Activated T-helper 2 cell treated with anti-CD3 and anti-CD28 coated beads, Interferon-gamma antibody, Interleukin-2, Interleukin-4, amounts not matched to agents 10 μg/mL and 5 μg/mL and 100 μg/mL, durations not matched to agents 14 hours and 24 hours and 36 hours (primary cell): Measurements from ENCODE around the gene DOCK4. TPM values are rescaled to one million over a fixed set of nuclear protein-coding genes. Genes with fewer than 3 reads are reported as not detected.

ENCODE experiments used
- DNase-seq: peaks from one replicate; pipeline ENCODE4 v3.0.0; 2021; ENCODE audit warnings: low spot score
- H3K27ac Mint-ChIP-seq: one replicate; pipeline ENCODE4 v1.8.0; 2021; ENCODE audit warnings: mixed read lengths
- H3K27me3 Mint-ChIP-seq: one replicate; pipeline ENCODE4 v1.8.0; 2021; ENCODE audit warnings: low read depth, mixed read lengths
- H3K36me3 Mint-ChIP-seq: one replicate; pipeline ENCODE4 v1.8.0; 2021; ENCODE audit warnings: low read depth, mixed read lengths
- H3K4me1 Mint-ChIP-seq: one replicate; pipeline ENCODE4 v1.8.0; 2021; ENCODE audit warnings: low read depth, mixed read lengths
- H3K4me3 Mint-ChIP-seq: one replicate; pipeline ENCODE4 v1.8.0; 2021; ENCODE audit warnings: low read depth, mild to moderate bottlenecking, moderate library complexity, mixed read lengths
- H3K9me3 Mint-ChIP-seq: one replicate; pipeline ENCODE4 v1.8.0; 2021; ENCODE audit warnings: mixed read lengths
- intact Hi-C: fragments of 100-400 bp; cut with micrococcal nuclease; formaldehyde crosslinking; loops from one replicate; pipeline ENCODE4 v1.15.1; 2023
- total RNA-seq: library from RNA; stranded (reverse); gene quantifications from 2 replicates; pipeline ENCODE4 v1.2.3, GENCODE V29; 2022

The DOCK4 gene
- total RNA-seq, 1 donor from 2014 or later = 0.41 TPM

DNA sequence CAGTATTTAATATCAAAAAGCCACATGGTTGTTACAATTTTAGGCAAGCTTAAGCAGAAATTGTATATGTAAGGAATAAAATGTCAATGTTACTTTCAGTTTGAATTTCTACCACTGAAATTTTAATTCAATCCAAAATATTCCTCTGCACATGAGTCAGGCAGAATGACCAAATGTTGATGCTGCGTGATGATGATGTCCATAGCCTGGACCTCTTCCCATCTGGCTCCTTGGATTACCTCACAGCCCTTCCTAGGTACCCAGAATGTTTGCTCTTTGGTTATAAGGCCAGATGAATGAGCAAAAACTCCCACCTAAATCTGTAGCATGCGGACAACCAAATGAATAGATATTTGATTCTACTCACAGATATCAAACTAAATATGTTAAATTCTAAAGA is 385.6 kb downstream of the DOCK4 start:
- Mint-ChIP-seq H3K9me3 (no peaks in the 10 kb centered on the region), H3K4me1 (no peaks in the 10 kb centered on the region), H3K27me3 (no peaks in the 10 kb centered on the region), H3K27ac (no peak overlapping the region), H3K36me3 (no peaks in the 10 kb centered on the region), H3K4me3 (no peak overlapping the region)
- DNase-seq = no peak
- intact Hi-C loops = no loop called here

DNA sequence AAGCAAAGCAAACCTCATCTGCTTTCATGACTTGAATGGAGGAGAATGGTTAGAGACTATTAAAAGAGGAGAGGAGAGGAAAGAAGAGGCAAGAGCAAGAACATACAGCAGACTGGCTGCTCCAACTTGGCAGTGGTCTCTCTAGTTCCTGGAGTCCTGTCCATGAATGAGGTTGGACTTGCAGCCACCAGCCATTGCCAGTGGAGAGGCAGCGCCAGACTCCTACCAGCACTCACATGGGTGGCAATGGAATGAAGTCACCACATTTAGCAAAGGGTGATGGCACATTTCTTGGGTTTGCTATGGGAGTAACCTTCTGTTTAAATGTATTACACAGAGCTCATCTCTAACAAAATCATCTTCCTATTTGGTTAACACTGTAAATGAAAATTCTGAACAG is 386.1 kb downstream of the DOCK4 start:
- no peaks in the 10 kb centered on the region for H3K9me3 Mint-ChIP-seq
- H3K27ac Mint-ChIP-seq = no peak overlapping the region
- no peak for DNase-seq
- no peaks in the 10 kb centered on the region for H3K27me3 Mint-ChIP-seq
- no peak overlapping the region for H3K4me3 Mint-ChIP-seq
- intact Hi-C loops = no loop called here
- no peaks in the 10 kb centered on the region for H3K36me3 Mint-ChIP-seq
- H3K4me1 Mint-ChIP-seq = no peaks in the 10 kb centered on the region

DNA sequence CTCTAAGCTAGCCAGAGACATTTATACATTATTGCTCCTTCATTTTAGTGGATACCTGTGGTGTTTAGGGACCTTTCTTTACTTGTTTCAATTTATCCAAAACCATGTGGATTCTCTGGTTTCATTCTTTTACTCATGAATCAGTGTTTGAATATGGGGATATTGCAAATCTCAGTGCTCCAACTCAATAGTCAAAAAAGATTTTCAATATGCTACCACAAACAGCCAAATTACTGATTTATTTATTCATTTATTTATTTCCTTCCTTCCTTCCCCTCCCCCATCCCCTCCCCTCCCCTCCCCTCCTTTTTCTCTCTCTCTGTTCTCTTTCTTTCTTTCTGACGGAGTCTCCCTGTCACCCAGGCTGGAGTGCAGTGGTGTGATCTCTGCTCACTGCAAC is 390.8 kb downstream of the DOCK4 start:
- intact Hi-C loops = no loop called here
- H3K4me3 Mint-ChIP-seq = no peak overlapping the region
- H3K9me3 Mint-ChIP-seq = no peaks in the 10 kb centered on the region
- no peak for DNase-seq
- no peak overlapping the region for H3K27ac Mint-ChIP-seq
- H3K36me3 Mint-ChIP-seq = no peaks in the 10 kb centered on the region
- no peaks in the 10 kb centered on the region for H3K27me3 Mint-ChIP-seq
- no peaks in the 10 kb centered on the region for H3K4me1 Mint-ChIP-seq

DNA sequence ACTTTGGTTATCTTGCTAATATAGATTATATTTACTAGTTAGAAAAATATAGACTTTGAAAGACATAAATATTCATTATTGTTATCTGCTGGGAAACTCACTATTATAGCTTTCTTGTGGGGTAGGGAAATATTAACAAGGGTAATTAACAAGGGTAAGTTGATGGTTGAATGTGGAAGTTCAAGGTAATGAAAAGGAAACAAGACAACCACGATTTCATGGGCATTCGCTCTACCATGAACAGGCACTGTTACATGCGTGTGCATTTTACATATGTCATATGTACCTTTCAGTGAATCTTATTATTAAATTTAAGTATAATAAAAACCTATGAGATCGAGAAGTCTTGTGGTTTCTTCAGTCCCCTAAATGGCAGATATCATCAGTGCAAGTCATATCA is 392.9 kb downstream of the DOCK4 start:
- intact Hi-C loops = no loop called here
- no peaks in the 10 kb centered on the region for H3K27me3 Mint-ChIP-seq
- H3K4me1 Mint-ChIP-seq = no peaks in the 10 kb centered on the region

DNA sequence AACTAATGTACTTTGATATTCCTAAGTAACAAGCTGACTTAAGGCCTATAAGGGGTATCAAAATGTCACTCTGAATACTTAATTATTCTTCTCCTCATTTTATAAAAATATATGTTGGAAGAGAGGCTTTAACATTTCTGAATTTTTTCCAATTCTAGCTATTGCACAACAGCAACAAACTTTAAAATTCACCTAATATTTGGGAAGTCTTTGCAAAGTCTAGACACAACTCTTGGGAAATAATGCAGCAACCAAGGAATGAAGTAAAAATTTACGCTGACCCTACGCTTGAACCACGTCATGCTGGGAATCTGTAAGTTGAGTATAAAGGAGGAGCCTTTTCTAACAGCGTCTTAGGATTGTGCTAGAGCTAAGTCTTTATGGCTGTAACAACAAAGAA is 400.0 kb downstream of the DOCK4 start:
- no peaks in the 10 kb centered on the region for H3K27me3 Mint-ChIP-seq
- no peaks in the 10 kb centered on the region for H3K36me3 Mint-ChIP-seq
- H3K27ac Mint-ChIP-seq = no peak overlapping the region
- no peak overlapping the region for H3K4me3 Mint-ChIP-seq
- intact Hi-C loops = no loop called here
- peaks cover 6% of the 10 kb centered on the region for H3K9me3 Mint-ChIP-seq
- no peaks in the 10 kb centered on the region for H3K4me1 Mint-ChIP-seq
- no peak for DNase-seq

More for the DNA sequence above, 392.9 kb downstream of the DOCK4 start:
- no peak overlapping the region for H3K4me3 Mint-ChIP-seq
- H3K36me3 Mint-ChIP-seq = no peaks in the 10 kb centered on the region
- H3K9me3 Mint-ChIP-seq = no peaks in the 10 kb centered on the region
- no peak for DNase-seq
- no peak overlapping the region for H3K27ac Mint-ChIP-seq

DNA sequence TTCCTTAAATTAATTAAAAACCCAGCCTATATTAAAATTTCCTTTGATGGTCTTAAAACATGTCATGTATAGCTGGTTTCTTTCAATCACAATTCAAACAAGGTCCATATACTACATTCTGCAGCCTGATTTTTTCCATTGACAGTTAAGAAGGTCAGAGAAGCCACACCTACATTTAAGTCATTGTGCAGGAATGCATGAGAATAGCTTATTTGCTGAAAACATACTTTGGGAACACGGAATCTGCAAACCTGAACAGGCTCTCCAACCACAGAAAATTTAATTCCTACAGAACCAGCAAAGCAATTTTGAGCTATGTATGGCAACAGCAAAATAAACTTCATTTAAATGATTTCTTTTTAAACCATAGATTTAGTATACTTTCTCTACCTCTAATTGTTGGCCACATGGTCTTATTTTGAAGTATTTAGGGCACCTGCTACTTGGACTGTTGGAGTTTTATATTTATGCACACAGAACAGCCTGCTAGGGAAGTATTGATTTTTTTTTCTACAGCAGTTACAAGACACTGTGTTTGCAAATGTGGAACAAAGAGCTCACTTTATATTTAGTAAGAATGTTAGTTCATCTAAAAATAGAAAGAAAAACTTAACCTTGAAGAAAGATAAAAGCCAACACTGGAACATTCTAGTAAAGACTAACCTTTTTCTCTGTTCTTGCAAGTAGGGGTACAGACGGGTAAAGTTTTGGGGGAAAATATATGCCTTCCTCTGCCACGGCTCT is 403.0 kb downstream of the DOCK4 start:
- DNase-seq = no peak
- Mint-ChIP-seq H3K4me1 (no peaks in the 10 kb centered on the region), H3K4me3 (no peak overlapping the region), H3K27me3 (no peaks in the 10 kb centered on the region), H3K9me3 (peaks cover 26% of the 10 kb centered on the region), H3K36me3 (no peaks in the 10 kb centered on the region), H3K27ac (no peak overlapping the region)
- intact Hi-C loops = no loop called here

DNA sequence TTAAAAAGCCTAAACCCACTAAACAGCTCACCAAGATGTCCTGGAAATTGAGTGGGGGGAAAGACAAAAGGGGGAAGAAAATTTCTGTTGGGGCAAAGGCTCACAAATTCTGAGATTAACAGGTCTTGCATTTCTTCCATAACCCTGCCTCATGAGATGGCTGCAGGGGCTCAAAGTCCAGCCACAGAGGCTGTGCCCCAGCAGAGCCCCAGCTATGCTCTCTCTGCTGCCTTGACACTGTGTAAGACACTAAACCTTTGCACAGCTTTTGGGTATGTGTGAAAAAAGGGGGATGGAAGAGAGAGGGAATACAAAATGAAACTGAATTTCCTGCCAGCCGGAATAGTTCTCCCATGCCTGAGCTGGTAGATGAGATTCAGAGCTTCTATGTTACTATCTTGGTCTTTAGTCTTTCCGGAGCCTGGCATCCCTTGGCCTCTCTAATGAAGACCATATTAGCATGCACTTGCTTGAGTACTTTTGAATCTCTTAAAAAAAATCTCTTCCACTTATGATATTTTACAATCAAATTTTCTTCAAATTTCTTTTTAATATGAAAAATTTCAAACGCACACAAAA is 403.9 kb downstream of the DOCK4 start:
- H3K4me3 Mint-ChIP-seq = no peak overlapping the region
- DNase-seq = no peak
- H3K36me3 Mint-ChIP-seq = no peaks in the 10 kb centered on the region
- intact Hi-C loops = no loop called here
- no peak overlapping the region for H3K27ac Mint-ChIP-seq
- peaks cover 32% of the 10 kb centered on the region for H3K9me3 Mint-ChIP-seq
- no peaks in the 10 kb centered on the region for H3K4me1 Mint-ChIP-seq
- no peaks in the 10 kb centered on the region for H3K27me3 Mint-ChIP-seq

DNA sequence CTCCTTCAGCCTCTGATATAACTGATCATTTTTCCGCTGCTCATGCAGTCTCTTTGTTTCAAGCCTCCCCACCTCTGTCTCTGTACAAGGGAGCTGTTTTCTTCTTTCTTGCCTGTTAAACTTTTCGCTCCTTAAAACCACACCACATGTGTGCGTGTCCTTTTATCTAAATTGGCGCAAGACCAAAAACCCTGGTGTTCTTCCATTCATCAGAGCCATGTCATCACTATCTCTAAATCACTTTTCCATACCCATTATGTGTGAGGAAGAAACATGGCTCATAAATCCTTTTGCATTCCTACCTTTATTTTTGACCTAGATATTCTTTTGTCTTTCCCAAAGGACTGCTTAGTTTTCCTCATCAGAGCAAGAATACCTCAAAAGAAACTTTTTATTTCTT is 404.9 kb downstream of the DOCK4 start:
- intact Hi-C loops = no loop called here
- Mint-ChIP-seq H3K27ac (no peak overlapping the region), H3K36me3 (no peaks in the 10 kb centered on the region), H3K27me3 (no peaks in the 10 kb centered on the region), H3K4me1 (no peaks in the 10 kb centered on the region), H3K9me3 (peaks cover 42% of the 10 kb centered on the region), H3K4me3 (no peak overlapping the region)
- DNase-seq = no peak

DNA sequence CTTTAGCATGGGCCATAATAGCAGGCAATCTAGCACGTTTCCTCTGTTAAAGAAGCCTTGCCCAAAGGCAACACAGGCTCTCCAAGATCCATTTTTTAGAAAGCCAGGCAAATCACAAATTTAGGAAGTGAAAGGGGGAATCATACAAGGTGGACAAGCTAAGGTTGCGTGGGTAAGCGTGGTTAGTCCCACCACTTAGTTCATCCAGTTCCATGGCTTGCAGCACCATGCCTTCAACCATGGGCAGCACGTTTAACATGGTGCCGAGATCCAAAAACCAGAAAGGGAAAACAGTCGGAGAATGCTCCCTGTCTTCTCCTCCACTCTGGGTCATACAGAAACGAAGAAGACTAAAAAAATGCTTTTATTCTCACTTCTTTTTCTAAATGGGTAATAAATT is 409.5 kb downstream of the DOCK4 start:
- H3K27ac Mint-ChIP-seq = no peak overlapping the region
- no peaks in the 10 kb centered on the region for H3K4me1 Mint-ChIP-seq
- H3K36me3 Mint-ChIP-seq = no peaks in the 10 kb centered on the region
- intact Hi-C loops = no loop called here
- no peaks in the 10 kb centered on the region for H3K27me3 Mint-ChIP-seq
- no peak for DNase-seq
- H3K9me3 Mint-ChIP-seq = peaks cover 67% of the 10 kb centered on the region
- H3K4me3 Mint-ChIP-seq = no peak overlapping the region

DNA sequence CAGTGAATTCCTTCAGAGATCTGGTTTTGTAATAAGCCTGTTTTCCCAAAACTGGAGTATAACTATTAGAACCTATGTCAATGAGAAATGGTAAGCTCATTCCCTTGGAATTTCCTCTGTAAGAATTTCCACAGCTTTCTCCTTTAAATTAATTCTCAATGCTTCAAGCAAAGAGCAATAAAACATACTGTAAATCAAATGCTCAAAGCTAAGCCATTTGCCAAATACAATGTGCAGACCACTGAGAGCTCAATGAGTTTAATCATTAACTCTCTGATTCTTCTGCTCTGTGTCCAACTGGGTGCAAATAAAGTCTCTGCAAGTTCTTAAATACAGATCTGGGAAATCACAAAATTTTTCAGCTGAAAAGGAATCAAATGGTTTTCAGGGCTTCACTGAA is 416.3 kb downstream of the DOCK4 start:
- H3K27ac Mint-ChIP-seq = no peak overlapping the region
- H3K36me3 Mint-ChIP-seq = no peaks in the 10 kb centered on the region
- DNase-seq = no peak
- H3K4me1 Mint-ChIP-seq = no peaks in the 10 kb centered on the region
- H3K4me3 Mint-ChIP-seq = no peak overlapping the region
- no peaks in the 10 kb centered on the region for H3K27me3 Mint-ChIP-seq
- intact Hi-C loops = no loop called here
- H3K9me3 Mint-ChIP-seq = peaks cover 20% of the 10 kb centered on the region

DNA sequence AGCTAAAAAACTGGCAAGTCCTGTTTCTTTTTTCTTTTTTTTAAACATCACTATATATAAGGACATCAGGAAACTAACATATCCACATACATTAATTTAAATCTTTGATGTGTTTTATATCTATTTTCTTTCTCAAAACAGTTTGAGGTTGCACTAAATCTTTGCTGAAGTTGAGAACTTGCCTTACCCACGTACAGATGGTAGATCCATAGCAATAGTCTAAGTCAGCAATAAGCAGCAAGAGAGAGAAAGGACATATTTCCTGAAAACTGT is 417.2 kb downstream of the DOCK4 start:
- Mint-ChIP-seq H3K27ac (no peak overlapping the region), H3K4me1 (no peaks in the 10 kb centered on the region), H3K9me3 (peaks cover 11% of the 10 kb centered on the region), H3K27me3 (no peaks in the 10 kb centered on the region), H3K36me3 (no peaks in the 10 kb centered on the region), H3K4me3 (no peak overlapping the region)
- intact Hi-C loops = no loop called here
- DNase-seq = no peak

DNA sequence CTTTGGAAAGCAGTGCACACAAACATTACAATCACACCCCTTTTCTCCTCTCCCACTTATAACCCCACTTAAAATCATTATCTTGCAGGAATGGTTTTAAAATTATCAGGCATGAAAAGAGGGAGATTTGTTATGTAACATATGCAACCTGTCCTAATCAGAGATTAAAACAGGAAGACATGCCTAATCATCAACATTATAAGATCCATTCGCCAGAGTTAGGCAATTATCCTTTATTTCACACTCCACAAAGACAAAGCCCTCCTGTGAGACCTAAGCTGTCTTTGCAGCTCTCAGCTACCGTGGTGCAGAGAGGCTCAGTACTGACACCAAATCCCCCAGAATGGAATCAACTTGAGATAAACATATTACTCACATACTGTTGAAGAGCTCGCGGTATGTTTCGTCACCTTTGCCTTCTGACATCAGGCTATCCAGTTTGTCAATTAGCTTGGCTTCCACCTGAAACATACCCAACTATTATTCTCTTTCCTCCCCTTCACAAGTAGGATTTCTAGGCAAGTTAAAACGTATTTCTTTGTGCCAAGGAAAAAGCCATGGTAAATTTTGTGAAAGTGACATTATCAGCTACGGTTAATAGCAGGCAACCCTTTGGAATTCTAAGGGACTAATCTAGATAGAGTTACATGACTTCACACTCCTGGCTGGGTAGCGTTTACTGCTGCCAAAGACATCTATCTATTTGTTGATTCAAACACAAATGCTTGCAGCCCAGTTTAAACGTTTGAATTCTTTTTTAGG is 417.7 kb downstream of the DOCK4 start:
- no peak for DNase-seq
- H3K27me3 Mint-ChIP-seq = no peaks in the 10 kb centered on the region
- no peaks in the 10 kb centered on the region for H3K36me3 Mint-ChIP-seq
- H3K9me3 Mint-ChIP-seq = peaks cover 6% of the 10 kb centered on the region
- H3K4me1 Mint-ChIP-seq = no peaks in the 10 kb centered on the region
- no peak overlapping the region for H3K27ac Mint-ChIP-seq
- intact Hi-C loops = no loop called here
- H3K4me3 Mint-ChIP-seq = no peak overlapping the region

DNA sequence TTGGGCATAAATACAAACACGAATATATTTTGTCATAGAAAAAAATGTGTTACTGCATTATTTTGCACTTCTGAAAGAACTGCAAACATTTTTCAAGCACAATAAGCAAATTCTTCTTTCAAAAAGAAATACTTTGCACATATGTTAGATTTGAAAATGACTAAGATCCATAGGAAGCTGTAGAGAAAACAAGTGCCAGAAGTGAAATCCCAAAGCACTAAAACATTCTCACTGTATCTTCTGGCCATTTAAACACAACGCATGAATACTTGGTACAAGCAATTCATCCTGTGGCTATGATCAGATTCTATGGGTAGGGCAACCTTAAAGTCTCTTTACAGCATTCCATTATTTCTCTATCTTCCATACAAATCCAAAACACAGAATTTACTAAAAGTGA is 418.5 kb downstream of the DOCK4 start:
- intact Hi-C loops = no loop called here
- Mint-ChIP-seq H3K4me3 (no peak overlapping the region), H3K4me1 (no peaks in the 10 kb centered on the region), H3K27me3 (no peaks in the 10 kb centered on the region), H3K36me3 (no peaks in the 10 kb centered on the region), H3K27ac (no peak overlapping the region), H3K9me3 (peaks cover 5% of the 10 kb centered on the region)
- no peak for DNase-seq
